ENCODE data around the gene EXOC1L.

GRCh38 chr4:55781341-55781740 lies 38.2 kb upstream of the EXOC1L start:
- TF ChIP-seq POLR2AphosphoS5 (IDR thresholded peaks at IDR 0.05; ENCODE audit: low read depth, low read length) (no peak), TAF1 (IDR thresholded peaks at IDR 0.05; ENCODE audit: borderline replicate concordance, insufficient read depth, low read length) (no peak)

Measured in PFSK-1 (cell line).